GM12872 (cell line): Measurements from ENCODE around the gene PCDHA1.
"Not testable (repeated sequence)": the region's sequence is repeated elsewhere in the genome, so short reads cannot be mapped to it uniquely, and the experiment has no call there.

Experiments
- TF ChIP-seq, protein P1 (sequence below): IDR thresholded peaks from 3 replicates; pipeline ENCODE4 v1.5.1; 2011; ENCODE audit warnings: low read depth, mild to moderate bottlenecking, low read length, moderate library complexity; ENCODE audit not compliant: insufficient read depth

PCDHA1 gene

DNA sequence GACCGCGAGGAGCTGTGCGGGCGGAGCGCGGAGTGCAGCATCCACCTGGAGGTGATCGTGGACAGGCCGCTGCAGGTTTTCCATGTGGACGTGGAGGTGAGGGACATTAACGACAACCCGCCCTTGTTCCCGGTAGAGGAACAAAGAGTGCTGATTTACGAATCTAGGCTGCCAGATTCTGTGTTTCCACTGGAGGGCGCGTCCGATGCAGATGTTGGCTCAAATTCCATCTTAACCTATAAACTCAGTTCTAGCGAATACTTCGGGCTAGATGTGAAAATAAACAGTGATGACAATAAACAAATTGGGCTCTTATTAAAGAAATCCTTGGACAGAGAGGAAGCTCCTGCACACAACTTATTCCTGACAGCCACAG, 42.4 kb downstream of the PCDHA1 start:
- TF ChIP-seq, protein P1, sequence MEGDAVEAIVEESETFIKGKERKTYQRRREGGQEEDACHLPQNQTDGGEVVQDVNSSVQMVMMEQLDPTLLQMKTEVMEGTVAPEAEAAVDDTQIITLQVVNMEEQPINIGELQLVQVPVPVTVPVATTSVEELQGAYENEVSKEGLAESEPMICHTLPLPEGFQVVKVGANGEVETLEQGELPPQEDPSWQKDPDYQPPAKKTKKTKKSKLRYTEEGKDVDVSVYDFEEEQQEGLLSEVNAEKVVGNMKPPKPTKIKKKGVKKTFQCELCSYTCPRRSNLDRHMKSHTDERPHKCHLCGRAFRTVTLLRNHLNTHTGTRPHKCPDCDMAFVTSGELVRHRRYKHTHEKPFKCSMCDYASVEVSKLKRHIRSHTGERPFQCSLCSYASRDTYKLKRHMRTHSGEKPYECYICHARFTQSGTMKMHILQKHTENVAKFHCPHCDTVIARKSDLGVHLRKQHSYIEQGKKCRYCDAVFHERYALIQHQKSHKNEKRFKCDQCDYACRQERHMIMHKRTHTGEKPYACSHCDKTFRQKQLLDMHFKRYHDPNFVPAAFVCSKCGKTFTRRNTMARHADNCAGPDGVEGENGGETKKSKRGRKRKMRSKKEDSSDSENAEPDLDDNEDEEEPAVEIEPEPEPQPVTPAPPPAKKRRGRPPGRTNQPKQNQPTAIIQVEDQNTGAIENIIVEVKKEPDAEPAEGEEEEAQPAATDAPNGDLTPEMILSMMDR = no peak

DNA sequence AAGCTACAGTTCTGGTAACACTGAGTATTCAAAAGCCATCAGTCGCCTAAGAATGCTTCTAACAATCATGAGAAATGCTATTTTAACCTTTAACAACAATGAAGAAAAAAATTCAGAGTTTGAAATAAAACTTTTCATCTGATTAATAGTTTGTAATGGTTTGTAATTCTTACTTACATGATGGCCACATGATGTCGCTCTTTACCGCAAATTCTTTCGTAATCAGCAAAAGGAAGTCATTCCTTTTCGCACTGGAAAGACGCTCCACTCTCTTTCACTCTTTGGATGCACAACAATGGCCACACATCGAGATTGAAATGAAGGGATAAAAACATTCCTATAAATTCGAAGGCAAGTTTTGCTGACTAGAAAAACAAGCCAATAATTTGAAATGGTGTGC, 48.1 kb downstream of the PCDHA1 start, which contains the start of gene PCDHA7:
TSS of gene PCDHA7 (plus strand) at position 277 of the 400 bp plus-strand sequence. CDS start at position 392, 115 bp downstream.
- TF ChIP-seq, protein P1 = no peak

DNA sequence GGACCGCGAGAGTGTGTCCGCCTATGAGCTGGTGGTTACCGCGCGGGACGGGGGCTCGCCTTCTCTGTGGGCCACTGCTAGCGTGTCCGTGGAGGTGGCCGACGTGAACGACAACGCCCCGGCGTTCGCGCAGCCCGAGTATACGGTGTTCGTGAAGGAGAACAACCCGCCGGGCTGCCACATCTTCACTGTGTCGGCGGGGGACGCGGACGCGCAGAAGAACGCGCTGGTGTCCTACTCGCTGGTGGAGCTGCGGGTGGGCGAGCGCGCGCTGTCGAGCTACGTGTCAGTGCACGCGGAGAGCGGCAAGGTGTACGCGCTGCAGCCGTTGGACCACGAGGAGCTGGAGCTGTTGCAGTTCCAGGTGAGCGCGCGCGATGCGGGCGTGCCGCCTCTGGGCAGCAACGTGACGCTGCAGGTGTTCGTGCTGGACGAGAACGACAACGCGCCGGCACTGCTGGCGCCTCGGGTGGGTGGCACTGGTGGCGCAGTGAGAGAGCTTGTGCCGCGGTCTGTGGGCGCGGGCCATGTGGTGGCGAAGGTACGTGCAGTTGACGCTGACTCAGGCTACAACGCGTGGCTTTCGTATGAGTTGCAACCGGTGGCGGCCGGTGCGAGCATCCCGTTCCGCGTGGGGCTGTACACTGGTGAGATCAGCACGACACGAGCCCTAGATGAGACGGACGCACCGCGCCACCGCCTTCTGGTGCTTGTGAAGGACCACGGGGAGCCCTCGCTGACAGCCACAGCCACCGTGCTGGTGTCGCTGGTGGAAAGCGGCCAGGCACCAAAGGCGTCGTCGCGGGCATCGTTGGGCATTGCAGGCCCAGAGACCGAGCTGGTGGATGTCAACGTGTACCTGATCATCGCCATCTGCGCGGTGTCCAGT, 49.9 kb downstream of the PCDHA1 start:
- TF ChIP-seq, protein P1 = no peak

DNA sequence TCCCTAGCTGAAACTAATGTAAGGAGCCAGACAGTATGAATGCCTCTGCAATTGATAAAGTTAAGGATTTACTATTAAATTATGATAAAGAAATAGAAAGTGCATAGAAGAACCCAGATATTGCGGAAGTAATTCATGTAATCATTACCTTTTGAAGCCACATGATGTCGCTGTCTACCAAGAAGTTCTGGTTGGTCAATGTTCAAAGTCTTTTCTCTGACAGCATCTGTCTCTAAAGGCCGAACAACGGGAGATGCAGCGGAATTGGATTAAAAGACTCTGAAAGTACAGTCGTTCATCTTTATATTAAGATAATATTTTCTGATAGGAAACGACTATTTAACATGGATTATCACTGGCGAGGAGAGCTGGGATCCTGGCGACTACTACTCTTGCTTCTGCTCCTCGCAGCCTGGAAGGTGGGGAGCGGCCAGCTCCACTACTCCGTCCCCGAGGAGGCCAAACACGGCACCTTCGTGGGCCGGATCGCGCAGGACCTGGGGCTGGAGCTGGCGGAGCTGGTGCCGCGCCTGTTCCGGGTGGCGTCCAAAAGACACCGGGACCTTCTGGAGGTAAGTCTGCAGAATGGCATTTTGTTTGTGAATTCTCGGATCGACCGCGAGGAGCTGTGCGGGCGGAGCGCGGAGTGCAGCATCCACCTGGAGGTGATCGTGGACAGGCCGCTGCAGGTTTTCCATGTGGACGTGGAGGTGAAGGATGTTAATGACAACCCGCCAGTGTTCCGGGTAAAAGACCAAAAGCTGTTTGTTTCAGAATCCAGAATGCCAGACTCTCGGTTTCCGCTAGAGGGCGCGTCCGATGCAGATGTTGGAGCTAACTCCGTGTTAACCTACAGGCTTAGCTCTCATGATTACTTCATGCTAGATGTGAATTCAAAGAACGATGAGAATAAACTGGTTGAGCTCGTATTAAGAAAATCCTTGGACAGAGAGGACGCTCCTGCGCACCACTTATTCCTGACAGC, 55.3 kb downstream of the PCDHA1 start, which contains the start of gene PCDHA8:
TSS of gene PCDHA8 (plus strand) at position 210 of the 985 bp plus-strand sequence. CDS start at position 345, 135 bp downstream.
- TF ChIP-seq, protein P1 = peak; percentile 25; the same call in 1 of the 3 replicates

DNA sequence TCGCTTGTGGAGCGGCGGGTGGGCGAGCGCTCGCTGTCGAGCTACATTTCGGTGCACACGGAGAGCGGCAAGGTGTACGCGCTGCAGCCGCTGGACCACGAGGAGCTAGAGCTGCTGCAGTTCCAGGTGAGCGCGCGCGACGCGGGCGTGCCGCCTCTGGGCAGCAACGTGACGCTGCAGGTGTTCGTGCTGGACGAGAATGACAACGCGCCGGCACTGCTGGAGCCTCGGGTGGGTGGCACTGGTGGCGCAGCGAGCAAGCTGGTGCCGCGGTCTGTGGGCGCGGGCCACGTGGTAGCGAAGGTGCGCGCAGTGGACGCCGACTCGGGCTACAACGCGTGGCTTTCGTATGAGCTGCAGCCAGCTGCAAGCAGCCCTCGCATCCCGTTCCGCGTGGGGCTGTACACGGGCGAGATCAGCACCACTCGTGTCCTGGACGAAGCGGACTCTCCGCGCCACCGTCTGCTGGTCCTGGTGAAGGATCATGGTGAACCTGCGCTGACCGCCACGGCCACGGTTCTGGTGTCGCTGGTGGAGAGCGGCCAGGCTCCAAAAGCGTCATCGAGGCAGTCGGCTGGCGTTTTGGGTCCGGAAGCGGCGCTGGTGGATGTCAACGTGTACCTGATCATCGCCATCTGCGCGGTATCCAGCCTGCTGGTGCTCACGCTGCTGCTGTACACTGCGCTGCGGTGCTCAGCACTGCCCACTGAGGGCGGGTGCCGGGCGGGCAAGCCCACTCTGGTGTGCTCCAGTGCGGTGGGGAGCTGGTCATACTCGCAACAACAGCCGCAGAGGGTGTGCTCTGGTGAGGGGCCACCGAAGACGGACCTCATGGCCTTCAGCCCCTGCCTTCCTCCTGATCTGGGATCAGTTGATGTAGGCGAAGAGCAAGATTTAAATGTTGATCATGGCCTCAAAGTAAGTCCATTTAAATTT, 57.1 kb downstream of the PCDHA1 start:
- TF ChIP-seq, protein P1 = no peak

DNA sequence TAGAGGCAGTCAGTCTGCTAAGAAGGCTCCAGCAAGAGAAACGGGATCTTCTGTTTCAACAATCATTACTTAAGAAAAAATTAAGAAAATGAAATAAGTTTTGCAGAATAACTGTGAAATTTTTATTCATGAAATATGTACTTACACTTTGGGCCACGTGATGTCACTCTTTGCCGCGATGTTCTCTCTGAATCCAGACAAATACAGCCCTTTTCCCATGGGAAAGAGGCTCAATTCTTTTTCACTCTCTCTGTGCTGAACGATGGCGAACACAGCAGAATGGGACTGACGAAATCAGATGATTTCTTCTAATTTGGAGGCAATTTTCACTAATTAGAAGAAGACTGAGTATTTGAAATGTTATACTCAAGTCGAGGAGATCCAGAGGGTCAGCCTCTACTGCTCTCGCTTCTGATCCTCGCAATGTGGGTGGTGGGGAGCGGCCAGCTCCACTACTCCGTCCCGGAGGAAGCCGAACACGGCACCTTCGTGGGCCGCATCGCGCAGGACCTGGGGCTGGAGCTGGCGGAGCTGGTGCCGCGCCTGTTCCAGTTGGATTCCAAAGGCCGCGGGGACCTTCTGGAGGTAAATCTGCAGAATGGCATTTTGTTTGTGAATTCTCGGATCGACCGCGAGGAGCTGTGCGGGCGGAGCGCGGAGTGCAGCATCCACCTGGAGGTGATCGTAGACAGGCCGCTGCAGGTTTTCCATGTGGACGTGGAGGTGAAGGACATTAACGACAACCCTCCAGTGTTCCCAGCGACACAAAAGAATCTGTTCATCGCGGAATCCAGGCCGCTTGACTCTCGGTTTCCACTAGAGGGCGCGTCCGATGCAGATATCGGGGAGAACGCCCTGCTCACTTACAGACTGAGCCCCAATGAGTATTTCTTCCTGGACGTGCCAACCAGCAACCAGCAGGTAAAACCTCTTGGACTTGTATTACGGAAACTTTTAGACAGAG, 62.5 kb downstream of the PCDHA1 start, which contains the start of gene PCDHA9:
TSS of gene PCDHA9 (plus strand) at position 244 of the 964 bp plus-strand sequence. CDS start at position 358, 114 bp downstream.
- TF ChIP-seq, protein P1 = not testable (repeated sequence)
